Duodenal mucosa (tissue), 2 donors: ENCODE results near the gene CEP250.

Experiments used
- H3K27ac ChIP-seq: one replicate; pipeline ENCODE4 v1.7.0; 2013; ENCODE audit warnings: low read depth, low read length
- H3K27me3 ChIP-seq, 2 donors: one replicate each; pipeline ENCODE4 v1.7.0; 2013; ENCODE audit warnings: low read length in 2 of 2, control low read depth in 1 of 2; ENCODE audit not compliant: insufficient read depth in 2 of 2, control insufficient read depth in 1 of 2
- H3K36me3 ChIP-seq, 2 donors: one replicate each; pipeline ENCODE4 v1.7.0; 2013; ENCODE audit warnings: low read length in 2 of 2, control low read depth in 1 of 2; ENCODE audit not compliant: insufficient read depth in 2 of 2, control insufficient read depth in 1 of 2
- H3K4me1 ChIP-seq, 2 donors: one replicate each; pipeline ENCODE4 v1.7.0; 2013; ENCODE audit warnings: low read length in 2 of 2, control low read depth in 1 of 2; ENCODE audit not compliant: insufficient read depth in 2 of 2, control insufficient read depth in 1 of 2
- H3K4me3 ChIP-seq, 2 donors: one replicate each; pipeline ENCODE4 v1.7.0; 2013; ENCODE audit warnings: low read length in 2 of 2, low read depth in 1 of 2
- H3K9ac ChIP-seq, 2 donors: one replicate each; pipeline ENCODE4 v1.7.0; 2013; ENCODE audit warnings: low read length in 2 of 2, low read depth in 1 of 2
- H3K9me3 ChIP-seq, 2 donors: one replicate each; pipeline ENCODE4 v1.7.0; 2013; ENCODE audit warnings: low read length in 2 of 2, control low read depth in 1 of 2; ENCODE audit not compliant: control insufficient read depth in 1 of 2

CEP250 gene

GRCh38 chr20:35568645-35569044 lies 113.2 kb downstream of the CEP250 start:
- no peaks in the 10 kb centered on the region for H3K27me3 ChIP-seq
- H3K36me3 ChIP-seq, result no peaks in the 10 kb centered on the region
- peaks cover 5% of the 10 kb centered on the region in 2 donors for H3K9me3 ChIP-seq
- no peaks in the 10 kb centered on the region for H3K4me1 ChIP-seq
- no peak overlapping the region for H3K27ac ChIP-seq
- no peak overlapping the region for H3K4me3 ChIP-seq
- H3K9ac ChIP-seq, result no peak overlapping the region
